T follicular helper cell (primary cell): ENCODE results near the gene BCAS3.

ENCODE experiments used
- DNase-seq: peaks from one replicate; pipeline ENCODE4 v3.0.0-alpha.2; 2020; ENCODE audit warnings: low read depth

The BCAS3 gene

GRCh38 chr17:61155590-61156237, 478.1 kb downstream of the BCAS3 start:
- DNase-seq: no peak

DNA sequence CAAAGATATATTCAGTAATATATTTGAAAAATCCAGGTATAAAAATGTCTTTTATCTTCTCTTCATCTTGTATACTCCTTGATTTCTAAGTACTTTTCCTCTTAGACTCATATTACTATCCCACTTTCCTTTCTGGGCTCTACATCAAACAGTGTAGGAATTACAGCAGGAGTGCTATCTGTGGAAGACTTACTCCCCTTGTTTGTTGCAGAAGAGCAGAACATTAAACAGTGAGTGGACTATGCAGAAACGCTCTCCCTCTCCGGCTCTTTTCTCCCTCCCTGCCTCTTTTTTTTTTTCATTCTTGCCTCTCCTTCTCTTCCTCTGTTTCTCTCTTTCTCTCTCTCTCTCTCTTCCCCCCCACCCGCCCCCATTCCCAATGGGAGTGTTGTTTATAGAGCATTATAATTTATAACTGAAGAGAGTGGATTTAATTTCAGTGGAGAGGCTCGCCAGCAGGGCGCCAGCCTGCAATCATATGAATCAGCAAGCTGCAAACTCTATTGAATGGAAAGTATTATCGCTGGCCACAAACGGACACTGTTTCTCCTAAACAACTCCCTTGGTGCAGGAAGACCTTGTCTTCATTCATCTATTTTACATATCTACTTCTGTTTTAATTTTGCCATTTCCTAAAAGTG, 479.7 kb downstream of the BCAS3 start:
- DNase-seq: no peak

DNA sequence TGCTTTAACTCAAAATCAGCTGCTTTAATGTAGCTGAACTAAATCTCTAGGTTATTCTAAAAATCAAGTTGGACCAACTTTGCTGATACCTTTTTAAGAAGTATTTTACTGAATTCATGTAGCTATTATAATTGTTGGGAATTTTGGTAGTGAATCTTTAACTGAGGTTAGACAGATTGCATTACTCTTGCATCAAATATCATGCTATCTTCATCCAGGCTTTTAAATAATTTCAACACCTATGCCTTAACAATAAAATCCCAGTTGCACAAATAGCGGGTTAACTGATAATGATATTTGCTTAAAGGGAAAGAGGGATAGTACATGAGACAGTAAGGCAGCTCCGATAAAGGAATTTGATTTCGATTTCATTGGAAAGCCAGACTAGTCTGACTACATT, 480.7 kb downstream of the BCAS3 start:
- DNase-seq: no peak

GRCh38 chr17:61159221-61159814, 481.7 kb downstream of the BCAS3 start:
- DNase-seq: no peak

- DNase-seq: no peak
These were observed 482.6 kb downstream of the BCAS3 start for GRCh38 chr17:61160204-61160603.

GRCh38 chr17:61160789-61161445, 483.3 kb downstream of the BCAS3 start:
- DNase-seq: no peak

GRCh38 chr17:61161615-61162134, 484.0 kb downstream of the BCAS3 start:
- DNase-seq: no peak

DNA sequence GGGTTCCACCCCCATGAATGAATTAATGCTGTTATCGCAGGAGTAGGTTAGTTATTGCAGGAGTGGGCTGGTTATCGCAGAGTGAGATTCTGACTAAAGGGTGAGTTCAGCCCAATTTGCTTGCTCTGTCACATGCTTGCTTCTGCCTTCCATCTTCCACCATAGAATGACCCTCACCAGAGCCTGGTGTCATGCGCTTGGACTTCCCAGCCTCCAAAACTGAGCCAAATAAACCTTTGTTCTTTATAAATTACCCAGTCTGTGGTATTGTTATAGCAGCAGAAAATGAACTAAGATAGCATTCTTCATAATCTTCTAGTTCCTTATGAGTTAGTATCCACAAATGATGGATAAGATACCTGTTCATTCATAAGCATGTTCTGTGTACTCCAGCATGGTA, 486.9 kb downstream of the BCAS3 start:
- no peak for DNase-seq

DNA sequence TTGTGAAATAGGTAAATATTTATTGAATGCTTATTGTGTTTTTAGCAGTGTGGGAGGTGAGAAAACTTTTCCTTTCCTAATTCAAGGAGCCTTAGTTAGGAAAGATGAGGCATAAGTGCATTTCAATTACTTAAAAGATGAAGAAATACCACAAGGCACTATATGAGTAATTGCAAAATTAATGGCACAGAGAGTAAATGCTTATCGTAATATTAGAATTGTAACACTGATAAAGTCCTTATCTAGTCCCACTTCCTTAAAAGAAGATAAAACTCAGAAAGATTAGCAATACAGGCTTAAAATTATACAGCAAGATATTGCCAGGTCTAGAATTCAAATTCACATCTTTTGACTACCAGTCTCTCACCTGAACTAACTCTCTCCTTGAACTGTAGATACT, 489.4 kb downstream of the BCAS3 start:
- no peak for DNase-seq

DNA sequence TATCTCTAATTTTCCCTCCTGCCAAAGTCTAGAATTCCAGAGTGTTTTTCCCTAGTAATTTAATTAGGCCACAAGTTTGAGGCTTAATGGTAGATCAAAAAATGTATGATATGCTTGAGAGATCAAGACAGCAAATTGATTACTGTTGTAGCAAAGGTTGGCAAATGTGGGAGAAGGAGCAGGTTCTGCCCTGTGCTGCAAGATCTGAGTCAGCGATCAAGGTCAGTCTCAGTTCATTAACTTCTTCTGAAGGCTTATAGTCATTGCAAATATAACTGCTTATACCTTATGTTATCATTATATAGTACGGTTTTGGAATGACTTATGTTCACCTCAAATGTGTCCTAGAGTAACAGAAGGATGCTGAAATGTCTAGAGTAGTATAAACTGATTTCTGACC, 490.9 kb downstream of the BCAS3 start:
- no peak for DNase-seq

GRCh38 chr17:61174310-61174709, 496.7 kb downstream of the BCAS3 start:
- DNase-seq: no peak

- DNase-seq: no peak
These were observed 497.9 kb downstream of the BCAS3 start for GRCh38 chr17:61175298-61176142.

GRCh38 chr17:61177351-61177750, 499.7 kb downstream of the BCAS3 start:
- DNase-seq: no peak

DNA sequence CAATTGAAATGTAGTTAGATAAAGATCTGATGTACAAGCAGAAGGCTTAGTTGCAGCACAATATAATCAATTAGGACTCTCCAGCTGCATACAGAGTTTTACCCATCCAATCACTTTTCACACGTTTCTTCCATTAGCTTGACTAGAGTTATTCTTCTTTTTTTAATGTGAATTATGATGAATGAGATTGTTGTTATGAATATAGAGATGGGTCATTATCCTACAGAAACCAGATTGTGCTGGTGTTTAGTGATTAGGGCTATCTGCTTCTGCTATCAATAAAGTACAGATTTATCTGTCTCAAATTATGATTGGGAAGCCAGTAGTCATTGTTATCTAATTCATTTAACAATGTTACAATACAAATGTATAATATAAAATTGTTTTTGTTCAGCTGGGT, 500.6 kb downstream of the BCAS3 start:
- no peak for DNase-seq

GRCh38 chr17:61179380-61179806, 501.7 kb downstream of the BCAS3 start:
- DNase-seq: no peak

DNA sequence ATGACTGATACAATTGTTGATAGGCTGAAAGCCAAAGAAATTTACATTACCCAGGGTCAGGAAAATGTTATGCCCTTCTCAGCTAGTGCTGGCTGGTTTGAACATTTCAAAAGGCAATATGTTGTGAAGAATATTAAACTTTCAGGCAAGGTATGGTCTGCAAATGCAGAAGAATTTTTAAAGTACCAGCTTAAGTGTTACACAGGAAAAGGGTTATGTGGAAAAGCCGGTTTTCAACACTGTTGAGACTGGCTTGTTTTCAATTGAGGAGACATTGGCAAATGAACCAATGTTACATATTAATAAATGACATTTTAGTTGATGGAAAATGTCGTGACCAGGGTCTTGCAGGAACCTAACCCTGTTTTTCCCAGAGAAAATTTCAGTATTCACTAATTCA, 506.1 kb downstream of the BCAS3 start:
- DNase-seq: no peak

DNA sequence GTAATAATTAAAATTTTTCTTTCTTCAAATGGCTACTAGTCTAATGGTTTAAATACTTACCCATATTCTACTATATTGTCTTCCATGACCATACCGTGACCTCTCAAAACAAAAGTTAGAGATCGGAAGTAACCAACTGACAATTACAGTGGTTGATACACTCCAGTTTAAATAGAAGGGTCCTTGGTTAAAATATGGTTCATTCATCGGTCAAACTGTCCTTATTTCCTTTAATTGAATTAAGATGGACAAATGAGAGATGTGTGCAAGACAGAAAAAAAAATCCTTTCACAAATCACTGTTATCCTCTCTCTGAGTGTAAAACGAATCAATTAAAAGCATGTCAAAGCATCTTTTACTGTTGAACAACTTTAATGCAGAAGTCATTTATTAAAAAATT, 507.7 kb downstream of the BCAS3 start:
- DNase-seq: no peak

DNA sequence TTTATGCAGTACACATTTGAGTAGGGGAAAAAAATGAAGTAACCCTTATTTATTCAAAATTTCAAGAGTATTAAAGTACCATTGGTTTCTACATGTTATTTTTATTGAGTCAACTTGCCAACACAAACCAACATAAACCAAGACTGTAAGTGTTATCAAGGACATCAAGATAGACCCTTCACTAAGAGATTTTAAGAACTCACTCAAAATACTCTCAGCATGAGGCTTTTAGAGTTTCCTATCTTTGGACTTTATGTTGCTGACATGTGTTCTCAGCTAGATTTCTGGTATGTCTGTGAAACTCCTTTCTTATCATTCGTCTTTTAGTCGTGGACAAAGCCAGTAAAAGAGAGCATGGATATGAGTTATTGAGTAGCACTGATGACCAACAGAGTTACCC, 509.4 kb downstream of the BCAS3 start:
- DNase-seq: no peak

GRCh38 chr17:61188081-61188480, 510.4 kb downstream of the BCAS3 start:
- no peak for DNase-seq

DNA sequence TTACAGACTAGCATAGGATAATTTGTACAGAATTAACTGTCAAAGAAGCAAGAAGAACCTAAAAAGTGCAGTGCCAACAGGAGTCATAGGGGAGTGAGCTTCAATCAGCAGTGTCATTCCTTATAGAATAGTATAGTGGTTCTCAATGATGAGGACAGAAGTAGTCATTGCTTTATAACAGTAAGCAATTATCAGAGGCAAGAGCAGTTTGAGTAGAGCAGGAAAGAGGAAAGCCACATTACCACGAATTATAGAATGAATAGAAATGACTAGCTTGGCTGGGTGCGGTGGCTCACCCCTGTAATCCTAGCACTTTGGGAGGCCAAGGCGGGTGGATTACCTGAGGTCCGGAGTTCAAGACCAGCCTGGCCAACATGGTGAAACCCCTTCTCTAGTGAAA, 512.3 kb downstream of the BCAS3 start:
- DNase-seq: no peak

DNA sequence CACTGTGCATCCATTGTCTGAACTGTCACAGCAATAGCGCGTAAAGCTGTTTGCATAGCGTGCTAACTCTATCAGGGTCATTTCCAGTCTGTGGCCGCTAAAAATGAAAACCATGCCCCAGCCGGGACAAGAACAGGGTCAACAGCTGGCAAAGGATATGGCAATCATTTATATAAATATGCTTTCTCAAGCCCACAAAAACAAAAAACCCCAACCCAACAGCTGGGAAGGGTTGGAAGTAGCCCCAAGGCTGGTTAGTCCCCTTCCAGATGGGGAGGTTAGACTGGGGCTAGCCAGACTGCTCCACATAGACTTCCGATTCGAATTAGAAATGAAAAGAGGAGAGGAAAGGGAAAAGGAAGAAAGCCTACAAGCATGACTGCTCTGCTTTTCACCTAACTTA, 518.7 kb downstream of the BCAS3 start:
- no peak for DNase-seq

GRCh38 chr17:61196799-61197198, 519.1 kb downstream of the BCAS3 start:
- DNase-seq: no peak
